ENCODE measurements around the gene ITM2B. TPM values are rescaled to one million over a fixed set of nuclear protein-coding genes. Genes with fewer than 3 reads are reported as not detected.
"Not testable (repeated sequence)": the region's sequence is repeated elsewhere in the genome, so short reads cannot be mapped to it uniquely, and the experiment has no call there.

ITM2B gene
- total RNA-seq = 54.9 TPM

GRCh38 chr13:48233046-48233888 lies at the start of gene ITM2B:
ITM2B (plus strand) TSS chr13:48233206; CDS start chr13:48233361, 155 bp downstream.
- DNase-seq (ENCODE audit: low read depth in 2 of 3, low spot score in 2 of 3) = peak; percentile 52 to 78 (median 60)

- DNase-seq (ENCODE audit: low read depth in 2 of 3, low spot score in 2 of 3) = no peak
Measured at GRCh38 chr13:48184260-48184659, 48.7 kb upstream of the ITM2B start.

GRCh38 chr13:48185018-48185417 lies 48.0 kb upstream of the ITM2B start:
- DNase-seq (ENCODE audit: low read depth in 2 of 3, low spot score in 2 of 3) = no peak

GRCh38 chr13:48186722-48187121 lies 46.3 kb upstream of the ITM2B start:
- no peak for DNase-seq (ENCODE audit: low read depth in 2 of 3, low spot score in 2 of 3)

- DNase-seq (ENCODE audit: low read depth in 2 of 3, low spot score in 2 of 3) = no peak
Measured at GRCh38 chr13:48188131-48188530, 44.9 kb upstream of the ITM2B start.

- DNase-seq (ENCODE audit: low read depth in 2 of 3, low spot score in 2 of 3) = no peak
Measured at GRCh38 chr13:48188601-48189000, 44.4 kb upstream of the ITM2B start.

GRCh38 chr13:48189171-48189570 lies 43.8 kb upstream of the ITM2B start:
- no peak for DNase-seq (ENCODE audit: low read depth in 2 of 3, low spot score in 2 of 3)

- DNase-seq (ENCODE audit: low read depth in 2 of 3, low spot score in 2 of 3) = no peak
Measured at GRCh38 chr13:48192411-48192935, 40.5 kb upstream of the ITM2B start.

- DNase-seq (ENCODE audit: low read depth in 2 of 3, low spot score in 2 of 3) = peak in 2 of 3 donors; percentile 72 to 90
Measured at GRCh38 chr13:48194379-48194754, 38.6 kb upstream of the ITM2B start.

GRCh38 chr13:48199404-48199946 lies 33.5 kb upstream of the ITM2B start:
- peak in 2 of 3 donors; percentile 42 to 74 for DNase-seq (ENCODE audit: low read depth in 2 of 3, low spot score in 2 of 3)

GRCh38 chr13:48201044-48201443 lies 32.0 kb upstream of the ITM2B start:
- DNase-seq (ENCODE audit: low read depth in 2 of 3, low spot score in 2 of 3) = no peak

- DNase-seq (ENCODE audit: low read depth in 2 of 3, low spot score in 2 of 3) = not testable (repeated sequence)
Measured at GRCh38 chr13:48207207-48207606, 25.8 kb upstream of the ITM2B start.

- DNase-seq (ENCODE audit: low read depth in 2 of 3, low spot score in 2 of 3) = no peak
Measured at GRCh38 chr13:48210178-48210577, 22.8 kb upstream of the ITM2B start.

- DNase-seq (ENCODE audit: low read depth in 2 of 3, low spot score in 2 of 3) = no peak
Measured at GRCh38 chr13:48214519-48215121, 18.4 kb upstream of the ITM2B start.

- DNase-seq (ENCODE audit: low read depth in 2 of 3, low spot score in 2 of 3) = not testable (repeated sequence)
Measured at GRCh38 chr13:48215511-48216203, 17.3 kb upstream of the ITM2B start.

GRCh38 chr13:48216204-48216711 lies 16.7 kb upstream of the ITM2B start:
- DNase-seq (ENCODE audit: low read depth in 2 of 3, low spot score in 2 of 3) = no peak

GRCh38 chr13:48220592-48220980 lies 12.4 kb upstream of the ITM2B start:
- no peak for DNase-seq (ENCODE audit: low read depth in 2 of 3, low spot score in 2 of 3)

GRCh38 chr13:48220981-48221685 lies 11.9 kb upstream of the ITM2B start:
- DNase-seq (ENCODE audit: low read depth in 2 of 3, low spot score in 2 of 3) = peak in 1 of 3 donors; percentile 29

GRCh38 chr13:48221686-48222187 lies 11.3 kb upstream of the ITM2B start:
- DNase-seq (ENCODE audit: low read depth in 2 of 3, low spot score in 2 of 3) = no peak

Data from hematopoietic multipotent progenitor cell (in vitro differentiated cells).